A673 (cell line): ENCODE data around the gene USP40.

Experiments used
- EZH2 ChIP-seq: fragments of 200-600 bp; sonication (generic); IDR thresholded peaks from 2 replicates; pipeline ENCODE4 v1.6.1; 2017; ENCODE audit warnings: borderline replicate concordance, low read depth, mild to moderate bottlenecking, mixed read lengths, antibody characterized with exemption, low read length; ENCODE audit not compliant: poor library complexity, severe bottlenecking
- TF ChIP-seq, protein P1 (sequence below): fragments of 300-800, 200-600 bp; sonication (generic); conservative IDR thresholded peaks from 2 replicates; pipeline ENCODE4 v1.5.1; 2017; ENCODE audit warnings: low read depth, mild to moderate bottlenecking, antibody characterized with exemption, low read length, moderate library complexity, mixed read lengths

DNA sequence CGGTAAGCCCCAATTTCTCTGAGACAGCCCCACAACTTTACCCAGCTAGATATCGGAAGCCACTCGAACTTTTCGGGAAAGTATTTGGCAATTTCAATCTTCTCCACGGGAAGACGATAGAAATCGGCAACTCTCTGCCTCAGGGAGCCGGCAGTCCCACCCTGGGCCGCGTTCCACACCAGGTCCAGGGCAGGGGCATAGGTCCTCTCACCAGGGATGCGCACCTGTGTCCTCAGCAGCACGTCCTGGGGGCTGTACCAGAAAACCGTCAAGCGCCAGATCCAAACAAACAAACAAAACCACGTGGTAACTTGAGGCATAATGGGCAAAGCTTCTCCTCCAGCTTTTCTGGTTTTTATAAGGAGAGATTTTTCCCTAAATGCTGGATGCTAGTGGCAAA, 80.9 kb downstream of the USP40 start:
- TF ChIP-seq, protein P1, sequence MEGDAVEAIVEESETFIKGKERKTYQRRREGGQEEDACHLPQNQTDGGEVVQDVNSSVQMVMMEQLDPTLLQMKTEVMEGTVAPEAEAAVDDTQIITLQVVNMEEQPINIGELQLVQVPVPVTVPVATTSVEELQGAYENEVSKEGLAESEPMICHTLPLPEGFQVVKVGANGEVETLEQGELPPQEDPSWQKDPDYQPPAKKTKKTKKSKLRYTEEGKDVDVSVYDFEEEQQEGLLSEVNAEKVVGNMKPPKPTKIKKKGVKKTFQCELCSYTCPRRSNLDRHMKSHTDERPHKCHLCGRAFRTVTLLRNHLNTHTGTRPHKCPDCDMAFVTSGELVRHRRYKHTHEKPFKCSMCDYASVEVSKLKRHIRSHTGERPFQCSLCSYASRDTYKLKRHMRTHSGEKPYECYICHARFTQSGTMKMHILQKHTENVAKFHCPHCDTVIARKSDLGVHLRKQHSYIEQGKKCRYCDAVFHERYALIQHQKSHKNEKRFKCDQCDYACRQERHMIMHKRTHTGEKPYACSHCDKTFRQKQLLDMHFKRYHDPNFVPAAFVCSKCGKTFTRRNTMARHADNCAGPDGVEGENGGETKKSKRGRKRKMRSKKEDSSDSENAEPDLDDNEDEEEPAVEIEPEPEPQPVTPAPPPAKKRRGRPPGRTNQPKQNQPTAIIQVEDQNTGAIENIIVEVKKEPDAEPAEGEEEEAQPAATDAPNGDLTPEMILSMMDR: no peak
- no peak for TF ChIP-seq EZH2
